H9 (cell line): ENCODE data around the gene SCN8A. TPM values are rescaled to one million over a fixed set of nuclear protein-coding genes. Genes with fewer than 3 reads are reported as not detected.

ENCODE experiments used
- DNase-seq: peaks from one replicate; pipeline ENCODE4 v3.0.0-alpha.2; 2017
- H2AFZ ChIP-seq: one replicate; pipeline ENCODE4 v1.6.1; 2013; ENCODE audit warnings: mild to moderate bottlenecking, low read length, control low read depth, moderate library complexity
- H2AK5ac ChIP-seq: 2 replicates; pipeline ENCODE4 v1.6.1; 2013; ENCODE audit warnings: low read length, control low read depth, mixed read lengths; ENCODE audit not compliant: insufficient read length
- H2BK120ac ChIP-seq: one replicate; pipeline ENCODE4 v1.6.1; 2013; ENCODE audit warnings: low read depth, mild to moderate bottlenecking, low read length, control low read depth, inconsistent platforms; ENCODE audit not compliant: poor library complexity, severe bottlenecking
- H2BK12ac ChIP-seq: 2 replicates; pipeline ENCODE4 v1.6.1; 2013; ENCODE audit warnings: low read length, control low read depth, mixed read lengths, low read depth; ENCODE audit not compliant: insufficient read length
- H2BK15ac ChIP-seq: 2 replicates; pipeline ENCODE4 v1.6.1; 2013; ENCODE audit warnings: low read depth, low read length, control low read depth
- H2BK20ac ChIP-seq: one replicate; pipeline ENCODE4 v1.6.1; 2013; ENCODE audit warnings: low read depth, mild to moderate bottlenecking, low read length, control low read depth, inconsistent platforms; ENCODE audit not compliant: poor library complexity, severe bottlenecking
- H2BK5ac ChIP-seq: 2 replicates; pipeline ENCODE4 v1.6.1; 2013; ENCODE audit warnings: low read length, control low read depth, mixed read lengths; ENCODE audit not compliant: insufficient read length
- H3K14ac ChIP-seq: 2 replicates; pipeline ENCODE4 v1.6.1; 2013; ENCODE audit warnings: low read length, control low read depth; ENCODE audit not compliant: insufficient read depth
- H3K18ac ChIP-seq: 2 replicates; pipeline ENCODE4 v1.6.1; 2013; ENCODE audit warnings: low read depth, mild to moderate bottlenecking, mixed read lengths, low read length, control low read depth; ENCODE audit not compliant: insufficient read length
- H3K23ac ChIP-seq: 2 replicates; pipeline ENCODE4 v1.6.1; 2013; ENCODE audit warnings: low read length, control low read depth, mixed read lengths, low read depth; ENCODE audit not compliant: insufficient read length
- H3K23me2 ChIP-seq: 2 replicates; pipeline ENCODE4 v1.6.1; 2013; ENCODE audit warnings: low read depth, mild to moderate bottlenecking, mixed read lengths, low read length, control low read depth; ENCODE audit not compliant: insufficient read length, poor library complexity, severe bottlenecking
- H3K27ac ChIP-seq: 2 replicates; pipeline ENCODE4 v1.5.1; 2013; ENCODE audit warnings: low read length, control low read depth, mixed read lengths, low read depth; ENCODE audit not compliant: insufficient read length
- H3K27me3 ChIP-seq: 2 replicates; pipeline ENCODE4 v1.6.1; 2013; ENCODE audit warnings: low read length, control low read depth, inconsistent platforms; ENCODE audit not compliant: insufficient read depth
- H3K4ac ChIP-seq: 2 replicates; pipeline ENCODE4 v1.6.1; 2013; ENCODE audit warnings: low read depth, mild to moderate bottlenecking, control low read depth, inconsistent platforms, low read length, moderate library complexity
- H3K4me1 ChIP-seq: 2 replicates; pipeline ENCODE4 v1.6.1; 2013; ENCODE audit warnings: low read length, control low read depth, inconsistent platforms; ENCODE audit not compliant: insufficient read depth
- H3K4me2 ChIP-seq: 2 replicates; pipeline ENCODE4 v1.6.1; 2013; ENCODE audit warnings: low read length, control low read depth, mixed read lengths; ENCODE audit not compliant: insufficient read length, insufficient read depth
- H3K56ac ChIP-seq: 2 replicates; pipeline ENCODE4 v1.6.1; 2013; ENCODE audit warnings: low read depth, mild to moderate bottlenecking, mixed read lengths, low read length, control low read depth; ENCODE audit not compliant: insufficient read length
- H3K79me1 ChIP-seq: 2 replicates; pipeline ENCODE4 v1.6.1; 2013; ENCODE audit warnings: low read depth, mild to moderate bottlenecking, moderate library complexity, low read length, control low read depth, inconsistent platforms; ENCODE audit not compliant: insufficient read depth, poor library complexity, severe bottlenecking
- H3K79me2 ChIP-seq: 2 replicates; pipeline ENCODE4 v1.6.1; 2013; ENCODE audit warnings: low read length, control low read depth, inconsistent platforms; ENCODE audit not compliant: insufficient read depth
- H3K9ac ChIP-seq: 2 replicates; pipeline ENCODE4 v1.6.1; 2013; ENCODE audit warnings: low read length, control low read depth, mixed read lengths; ENCODE audit not compliant: insufficient read length; ENCODE audit errors: extremely low read depth
- H3K9me3 ChIP-seq: one replicate; pipeline ENCODE4 v1.6.1; 2013; ENCODE audit warnings: low read depth, low read length, inconsistent platforms; ENCODE audit not compliant: control insufficient read depth
- H3T11ph ChIP-seq: one replicate; pipeline ENCODE4 v1.6.1; 2013; ENCODE audit warnings: mild to moderate bottlenecking, low read length, control low read depth, inconsistent platforms
- H4K20me1 ChIP-seq: one replicate; pipeline ENCODE4 v1.6.1; 2013; ENCODE audit not compliant: control insufficient read depth, insufficient read length, insufficient read depth
- H4K5ac ChIP-seq: 2 replicates; pipeline ENCODE4 v1.6.1; 2013; ENCODE audit warnings: low read depth, mild to moderate bottlenecking, mixed read lengths, low read length, control low read depth; ENCODE audit not compliant: insufficient read length
- H4K8ac ChIP-seq: replicated peaks from 2 replicates; pipeline ENCODE4 v1.6.1; 2013; ENCODE audit warnings: low read length, control low read depth, mixed read lengths, low read depth; ENCODE audit not compliant: insufficient read length
- H4K91ac ChIP-seq: 2 replicates; pipeline ENCODE4 v1.6.1; 2013; ENCODE audit warnings: low read depth, mild to moderate bottlenecking, moderate library complexity, mixed read lengths, low read length, control low read depth; ENCODE audit not compliant: insufficient read length
- H3K27ac Mint-ChIP-seq, 3 experiments: 2 replicates in 2 of 3; 3 replicates in 1 of 3; pipeline ENCODE4 v1.8.0; 2020 to 2021; ENCODE audit warnings: mixed read lengths in 3 of 3, mild to moderate bottlenecking in 1 of 3, moderate library complexity in 1 of 3
- H3K27me3 Mint-ChIP-seq: 2 replicates; pipeline ENCODE4 v1.8.0; 2021; ENCODE audit warnings: low read depth, mild to moderate bottlenecking, moderate library complexity, mixed read lengths
- H3K36me3 Mint-ChIP-seq, 3 experiments: 2 replicates in 2 of 3; 3 replicates in 1 of 3; pipeline ENCODE4 v1.8.0; 2020 to 2021; ENCODE audit warnings: low read depth in 3 of 3, mixed read lengths in 3 of 3; ENCODE audit not compliant: insufficient read depth in 1 of 3
- H3K4me1 Mint-ChIP-seq, 2 experiments: 2 replicates each; pipeline ENCODE4 v1.8.0; 2020; ENCODE audit warnings: mixed read lengths in 2 of 2
- H3K4me3 Mint-ChIP-seq, 2 experiments: 2 replicates in 1 of 2; 3 replicates in 1 of 2; pipeline ENCODE4 v1.8.0; 2020 to 2021; ENCODE audit warnings: mild to moderate bottlenecking in 2 of 2, mixed read lengths in 2 of 2, moderate library complexity in 1 of 2
- H3K9me3 Mint-ChIP-seq, 2 experiments: 2 replicates in 1 of 2; 3 replicates in 1 of 2; pipeline ENCODE4 v1.8.0; 2020; ENCODE audit warnings: mild to moderate bottlenecking in 2 of 2, mixed read lengths in 2 of 2, moderate library complexity in 1 of 2
- WGBS: extraction: QIAGEN DNeasy Blood & Tissue Kit; methylation state at CpG from one replicate; pipeline ENCODE4 v1.1.7; 2013; ENCODE audit warnings: missing lambda C conversion rate, low lambda C conversion rate, mixed read lengths; ENCODE audit not compliant: insufficient read length; ENCODE audit errors: extremely low coverage; 5-methylcytosine and 5-hydroxymethylcytosine counted together
- total RNA-seq: library from RNA; stranded (reverse); gene quantifications from 2 replicates; pipeline ENCODE4 v1.2.1, GENCODE V29; 2021
- TF ChIP-seq, protein P1 (sequence below): fragments of 200-600 bp; sonication (generic); conservative IDR thresholded peaks from 3 replicates; pipeline ENCODE4 v1.8.0; 2021; ENCODE audit warnings: antibody characterized with exemption, mild to moderate bottlenecking

Gene SCN8A
- total RNA-seq, 1 experiment from 2014 or later = 15.2 TPM

DNA sequence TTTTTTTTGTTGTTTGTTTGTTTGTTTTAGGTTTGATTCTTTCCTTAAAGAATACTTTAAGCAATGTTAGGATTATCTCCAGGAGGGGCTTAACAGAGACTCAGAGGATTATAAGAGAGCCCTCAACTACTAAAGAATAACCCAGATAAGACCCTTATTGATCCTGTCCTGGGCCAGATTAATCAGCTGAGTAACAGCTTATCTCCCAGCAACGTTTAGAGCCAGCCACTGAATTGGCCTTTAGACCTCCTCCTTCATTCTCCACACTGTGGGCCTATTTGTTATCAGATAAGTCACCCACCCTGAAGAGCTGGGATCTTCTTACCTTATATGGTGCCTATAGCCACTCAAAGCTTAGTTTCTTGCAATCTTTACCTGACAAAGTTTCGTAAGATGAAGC is 186.4 kb downstream of the SCN8A start:
- Histone ChIP-seq H2BK120ac (no peak overlapping the region), H4K8ac (no peak overlapping the region), H4K20me1 (no peaks in the 10 kb centered on the region), H3K18ac (no peak overlapping the region), H3K27ac (no peak overlapping the region), H2AFZ (no peak overlapping the region), H2BK12ac (no peak overlapping the region), H2AK5ac (no peak overlapping the region), H3K4ac (no peak overlapping the region), H3K23ac (no peak overlapping the region), H3K23me2 (no peaks in the 10 kb centered on the region), H3K9ac (no peak overlapping the region), H3T11ph (no peak overlapping the region), H4K5ac (no peak overlapping the region), H3K79me2 (no peaks in the 10 kb centered on the region), H3K4me2 (no peak overlapping the region), H3K14ac (no peak overlapping the region), H3K27me3 (no peaks in the 10 kb centered on the region), H2BK5ac (no peak overlapping the region), H3K79me1 (no peaks in the 10 kb centered on the region), H4K91ac (no peak overlapping the region), H3K9me3 (no peaks in the 10 kb centered on the region), H3K56ac (no peak overlapping the region), H2BK20ac (no peak overlapping the region), H3K4me1 (no peaks in the 10 kb centered on the region), H2BK15ac (no peak overlapping the region)
- TF ChIP-seq, protein P1, sequence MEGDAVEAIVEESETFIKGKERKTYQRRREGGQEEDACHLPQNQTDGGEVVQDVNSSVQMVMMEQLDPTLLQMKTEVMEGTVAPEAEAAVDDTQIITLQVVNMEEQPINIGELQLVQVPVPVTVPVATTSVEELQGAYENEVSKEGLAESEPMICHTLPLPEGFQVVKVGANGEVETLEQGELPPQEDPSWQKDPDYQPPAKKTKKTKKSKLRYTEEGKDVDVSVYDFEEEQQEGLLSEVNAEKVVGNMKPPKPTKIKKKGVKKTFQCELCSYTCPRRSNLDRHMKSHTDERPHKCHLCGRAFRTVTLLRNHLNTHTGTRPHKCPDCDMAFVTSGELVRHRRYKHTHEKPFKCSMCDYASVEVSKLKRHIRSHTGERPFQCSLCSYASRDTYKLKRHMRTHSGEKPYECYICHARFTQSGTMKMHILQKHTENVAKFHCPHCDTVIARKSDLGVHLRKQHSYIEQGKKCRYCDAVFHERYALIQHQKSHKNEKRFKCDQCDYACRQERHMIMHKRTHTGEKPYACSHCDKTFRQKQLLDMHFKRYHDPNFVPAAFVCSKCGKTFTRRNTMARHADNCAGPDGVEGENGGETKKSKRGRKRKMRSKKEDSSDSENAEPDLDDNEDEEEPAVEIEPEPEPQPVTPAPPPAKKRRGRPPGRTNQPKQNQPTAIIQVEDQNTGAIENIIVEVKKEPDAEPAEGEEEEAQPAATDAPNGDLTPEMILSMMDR = no peak
- Mint-ChIP-seq H3K9me3 (no peaks in the 10 kb centered on the region), H3K27ac (no peak overlapping the region), H3K4me3 (no peak overlapping the region), H3K36me3 (peaks cover 15 to 27% (median 22%) of the 10 kb centered on the region in 3 experiments), H3K27me3 (no peaks in the 10 kb centered on the region), H3K4me1 (no peaks in the 10 kb centered on the region)
- WGBS = no CpG with 5 or more reads among the region's 2 CpGs
- no peak for DNase-seq
